ENCODE data around the gene ATP6V1B1. TPM values are rescaled to one million over a fixed set of nuclear protein-coding genes. Genes with fewer than 3 reads are reported as not detected.

Gene ATP6V1B1
- total RNA-seq, 1 experiment from 2014 or later = 0.40 TPM

DNA sequence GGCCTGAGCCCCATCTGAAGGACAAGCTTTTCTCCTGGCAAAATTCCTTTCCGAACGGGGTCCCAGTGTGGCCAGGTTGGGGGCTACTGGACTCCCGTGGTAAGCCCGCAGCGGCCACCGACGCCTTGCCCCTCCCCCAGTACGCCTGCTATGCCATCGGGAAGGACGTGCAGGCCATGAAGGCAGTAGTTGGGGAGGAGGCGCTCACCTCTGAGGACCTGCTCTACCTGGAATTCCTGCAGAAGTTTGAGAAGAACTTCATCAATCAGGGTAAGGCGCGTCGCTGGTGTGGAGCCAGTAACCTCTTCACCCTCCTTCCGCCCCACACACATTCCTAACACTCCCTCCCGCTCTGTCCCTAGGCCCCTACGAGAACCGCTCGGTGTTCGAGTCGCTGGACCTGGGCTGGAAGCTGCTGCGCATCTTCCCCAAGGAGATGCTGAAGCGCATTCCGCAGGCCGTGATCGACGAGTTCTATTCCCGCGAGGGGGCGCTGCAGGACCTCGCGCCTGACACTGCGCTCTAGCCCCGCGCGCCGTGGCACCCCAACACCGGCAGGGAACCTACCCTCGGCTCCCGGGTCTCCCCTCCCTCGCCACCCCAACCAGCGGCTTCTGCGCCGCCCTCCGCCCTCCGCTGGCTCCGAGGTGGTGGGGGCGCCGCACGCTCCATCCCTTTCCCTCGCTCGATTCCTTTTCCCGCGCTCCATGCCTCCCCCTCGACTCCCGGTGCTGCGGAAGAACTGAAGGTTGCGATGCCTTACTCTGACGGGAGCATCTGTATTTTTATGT is 29.1 kb downstream of the ATP6V1B1 start:
- peak; percentile 75 for DNase-seq (ENCODE audit: low read depth)

DNA sequence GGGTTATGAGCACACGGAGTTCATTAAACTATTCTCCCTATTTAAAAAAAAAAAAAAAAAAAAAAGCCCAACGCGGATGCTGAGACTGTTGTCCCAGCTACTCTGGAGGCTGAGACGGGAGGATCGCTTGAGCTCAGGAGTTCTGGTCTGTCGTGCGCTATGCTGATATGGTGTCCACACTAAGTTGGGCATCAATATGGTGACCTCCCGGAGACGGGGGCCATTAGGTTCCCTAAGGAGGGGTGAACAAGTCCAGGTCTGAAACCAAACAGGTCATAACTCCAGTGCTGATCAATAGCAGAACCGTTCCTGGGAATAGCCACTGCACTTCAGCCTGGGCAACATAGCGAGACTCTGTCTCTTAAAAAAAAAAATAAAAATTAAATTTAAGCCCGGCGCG is 29.8 kb downstream of the ATP6V1B1 start:
- no peak for DNase-seq (ENCODE audit: low read depth)

DNA sequence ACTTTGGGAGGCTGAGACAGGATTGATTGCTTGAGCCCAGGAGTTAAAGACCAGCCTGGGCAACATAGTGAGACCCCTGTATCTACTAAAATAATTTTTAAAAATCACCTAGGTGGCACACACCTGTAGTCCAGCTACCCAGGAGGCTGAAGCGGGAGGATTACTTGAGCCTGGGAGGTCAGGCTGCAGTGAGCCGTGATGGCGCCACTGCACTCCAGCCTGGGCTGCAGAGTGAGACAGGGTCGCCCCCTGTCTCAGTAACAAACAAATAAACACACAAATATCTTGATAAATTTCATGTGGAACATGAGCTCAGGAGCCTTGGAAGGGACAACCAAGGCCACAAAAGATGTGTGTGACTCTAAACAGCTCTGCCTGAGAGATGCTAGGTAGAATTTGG is 31.0 kb downstream of the ATP6V1B1 start:
- DNase-seq (ENCODE audit: low read depth) = no peak

DNA sequence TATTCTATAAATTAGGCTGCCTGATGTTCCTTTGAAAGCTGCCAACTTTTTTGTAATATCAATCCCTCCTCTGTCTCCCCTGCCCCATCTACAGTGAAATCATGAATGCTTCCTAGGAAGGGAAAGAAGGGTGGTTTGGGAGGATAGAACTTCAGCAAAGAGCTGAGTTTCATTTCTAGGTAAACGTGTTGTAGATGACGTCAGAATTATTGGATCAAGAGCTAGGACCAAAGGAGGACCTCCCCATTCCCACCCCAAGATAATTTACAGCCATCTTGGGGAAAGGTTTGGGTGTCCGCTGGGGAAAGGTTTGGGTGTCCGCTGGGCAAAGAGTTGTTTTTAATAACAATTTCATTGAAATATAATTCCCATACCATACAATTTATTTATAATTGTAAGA is 31.5 kb downstream of the ATP6V1B1 start:
- no peak for DNase-seq (ENCODE audit: low read depth)

DNA sequence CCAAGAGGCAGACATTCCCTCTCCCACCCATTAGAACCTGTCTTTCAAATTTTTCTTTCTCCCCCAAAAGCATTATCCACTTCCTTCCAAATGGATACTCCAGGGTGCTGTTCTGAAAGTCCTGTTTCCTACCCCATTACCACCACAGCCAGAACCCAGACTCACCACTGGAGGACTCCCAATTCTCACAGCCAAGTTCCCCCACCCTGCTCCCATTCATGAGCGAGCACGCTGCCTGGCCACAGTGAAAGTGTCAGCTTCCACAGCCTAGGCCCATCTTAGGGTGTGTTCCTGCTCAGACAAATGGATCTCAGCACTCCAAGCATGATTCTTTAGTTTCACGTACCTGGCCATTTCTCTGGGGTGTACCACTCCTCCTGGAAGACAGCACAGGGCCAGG is 38.9 kb downstream of the ATP6V1B1 start:
- DNase-seq (ENCODE audit: low read depth) = no peak

DNA sequence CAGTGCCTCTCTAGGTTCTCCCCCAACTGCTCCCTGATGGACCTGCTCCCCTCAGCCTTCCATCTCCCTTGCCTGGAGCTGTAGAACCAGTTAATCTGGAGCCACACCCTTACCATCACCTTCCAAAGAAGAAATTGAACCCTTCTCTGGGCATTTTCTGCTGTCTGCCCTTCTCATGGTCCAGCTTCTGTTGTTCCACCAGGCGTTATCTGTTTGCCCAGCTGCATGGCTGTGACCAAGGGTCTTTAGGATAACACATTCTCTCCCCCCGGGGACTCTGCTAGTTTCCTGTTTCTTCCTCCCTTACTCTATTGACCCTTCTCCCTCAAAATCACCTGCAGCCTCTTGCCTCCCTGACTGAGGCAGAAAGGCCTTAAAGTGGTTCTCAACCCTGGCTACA is 39.5 kb downstream of the ATP6V1B1 start:
- no peak for DNase-seq (ENCODE audit: low read depth)

DNA sequence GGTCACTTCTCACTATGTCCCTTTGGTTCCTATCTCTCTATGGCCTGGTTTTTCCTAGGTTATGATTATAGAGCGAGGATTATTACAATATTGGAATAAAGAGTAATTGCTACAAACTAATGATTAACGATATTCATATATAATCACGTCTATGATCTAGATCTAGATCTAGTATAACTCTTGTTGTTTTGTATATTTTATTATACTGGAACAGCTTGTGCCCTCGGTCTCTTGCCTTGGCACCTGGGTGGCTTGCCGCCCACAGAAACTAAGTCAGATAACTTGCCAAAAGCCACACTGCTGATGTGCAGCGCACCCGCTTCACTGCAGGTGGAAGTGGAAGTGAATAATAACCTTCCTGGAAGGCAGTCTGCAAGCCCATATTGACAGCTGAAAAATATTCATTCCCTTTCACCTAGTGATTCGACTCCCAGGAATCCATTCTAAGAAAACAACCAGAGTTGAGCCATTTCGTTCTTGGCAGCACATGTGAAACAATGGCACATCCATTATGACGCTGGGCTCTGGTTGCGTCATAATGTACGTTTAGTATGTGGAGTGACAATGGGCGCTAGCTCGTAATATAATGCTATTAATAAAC is 42.0 kb downstream of the ATP6V1B1 start:
- DNase-seq (ENCODE audit: low read depth) = peak; percentile 67

DNA sequence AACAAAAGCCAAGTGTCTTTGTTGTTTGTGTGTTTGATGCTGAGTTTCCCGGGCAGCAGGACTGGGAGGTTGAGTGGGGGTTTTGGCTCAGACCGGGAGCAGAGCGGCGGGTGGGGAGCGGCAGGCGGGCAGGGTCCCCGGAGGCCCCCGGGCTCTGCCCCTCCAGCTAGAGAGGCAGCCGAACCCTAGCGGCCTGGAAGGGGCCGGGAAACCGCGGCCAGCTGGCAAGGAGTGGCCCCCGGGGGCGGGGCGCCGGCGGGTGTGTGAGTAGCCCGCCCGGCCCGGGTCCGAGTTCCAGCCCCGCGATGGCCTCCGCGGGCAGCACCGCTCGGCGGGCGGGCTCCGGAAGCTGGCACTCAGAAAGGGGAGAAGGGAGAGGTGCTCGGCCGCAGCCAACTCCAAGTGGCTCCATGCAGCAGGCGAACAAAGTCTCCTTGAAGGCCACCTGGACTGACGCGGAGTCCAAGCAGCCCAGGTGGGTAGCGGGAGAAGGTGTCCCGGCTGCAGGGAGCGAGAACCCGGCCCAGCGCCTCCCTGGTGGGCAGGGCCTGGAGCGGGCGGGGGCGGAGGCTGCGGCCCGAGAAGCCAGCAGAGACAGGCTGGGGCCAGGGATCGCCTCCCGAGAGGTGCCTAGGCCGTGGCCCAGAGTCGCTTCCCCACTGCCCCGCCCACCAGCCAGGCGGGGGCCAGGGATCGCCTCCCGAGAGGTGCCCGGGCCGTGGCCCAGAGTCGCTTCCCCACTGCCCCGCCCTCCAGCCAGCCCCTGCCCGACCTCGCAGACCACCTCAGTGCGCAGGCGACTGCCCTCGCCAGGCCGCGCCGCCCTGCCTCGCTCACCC is 42.9 kb downstream of the ATP6V1B1 start, which contains the start of gene ANKRD53:
Gene ANKRD53, plus strand, starts transcription at position 290 of the 839 bp plus-strand sequence. Its CDS starts 16 bp downstream, at position 306.
- peak; percentile 39 for DNase-seq (ENCODE audit: low read depth)

DNA sequence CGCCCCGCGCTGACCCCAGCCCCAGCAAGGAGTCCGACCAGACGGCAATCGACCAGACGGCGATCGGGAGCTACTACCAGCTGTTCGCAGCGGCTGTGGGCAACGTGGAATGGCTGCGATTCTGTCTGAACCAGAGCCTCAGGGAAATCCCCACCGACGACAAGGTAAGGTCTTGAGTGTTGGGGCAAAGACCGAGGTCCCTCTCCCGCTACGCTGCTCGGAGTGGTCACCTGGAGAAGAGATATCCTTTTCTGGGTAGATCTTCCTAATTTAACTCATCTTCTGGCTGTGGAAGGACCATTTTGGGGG is 43.4 kb downstream of the ATP6V1B1 start:
- no peak for DNase-seq (ENCODE audit: low read depth)

DNA sequence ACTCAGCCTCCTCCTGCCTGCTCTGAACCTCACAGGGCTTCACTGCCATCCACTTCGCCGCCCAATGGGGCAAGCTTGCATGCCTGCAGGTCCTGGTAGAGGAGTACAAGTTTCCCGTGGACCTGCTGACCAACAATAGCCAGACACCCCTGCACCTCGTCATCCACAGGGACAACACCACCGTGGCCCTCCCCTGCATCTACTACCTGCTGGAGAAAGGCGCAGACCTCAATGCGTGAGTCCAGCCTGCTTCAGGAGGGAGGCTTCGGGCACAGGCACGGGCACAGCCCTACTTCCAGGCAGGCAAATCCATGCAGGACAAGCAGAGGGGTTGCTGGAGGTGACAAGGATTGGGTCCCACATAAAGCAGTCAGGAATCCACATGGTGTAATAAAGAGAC is 43.9 kb downstream of the ATP6V1B1 start:
- DNase-seq (ENCODE audit: low read depth) = no peak

DNA sequence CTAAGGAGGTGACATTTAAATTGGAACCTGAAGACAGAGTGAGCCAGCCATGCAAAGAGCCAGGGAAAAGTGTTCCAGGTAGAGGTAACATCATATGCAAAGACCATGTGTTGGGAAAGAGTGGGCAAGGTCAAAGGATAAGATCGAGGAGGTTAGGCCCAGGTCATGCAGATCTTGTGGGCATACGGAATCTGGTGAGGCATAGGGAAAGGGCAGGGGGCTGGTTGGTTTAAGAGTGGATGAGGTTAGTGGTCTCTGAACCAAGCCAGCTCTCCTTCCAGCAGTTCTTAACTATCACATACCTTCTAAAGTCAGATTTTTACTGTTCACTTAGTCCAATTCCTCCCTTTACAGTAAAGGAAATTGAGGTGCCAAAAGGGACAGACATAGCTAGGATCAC is 45.7 kb downstream of the ATP6V1B1 start:
- no peak for DNase-seq (ENCODE audit: low read depth)

DNA sequence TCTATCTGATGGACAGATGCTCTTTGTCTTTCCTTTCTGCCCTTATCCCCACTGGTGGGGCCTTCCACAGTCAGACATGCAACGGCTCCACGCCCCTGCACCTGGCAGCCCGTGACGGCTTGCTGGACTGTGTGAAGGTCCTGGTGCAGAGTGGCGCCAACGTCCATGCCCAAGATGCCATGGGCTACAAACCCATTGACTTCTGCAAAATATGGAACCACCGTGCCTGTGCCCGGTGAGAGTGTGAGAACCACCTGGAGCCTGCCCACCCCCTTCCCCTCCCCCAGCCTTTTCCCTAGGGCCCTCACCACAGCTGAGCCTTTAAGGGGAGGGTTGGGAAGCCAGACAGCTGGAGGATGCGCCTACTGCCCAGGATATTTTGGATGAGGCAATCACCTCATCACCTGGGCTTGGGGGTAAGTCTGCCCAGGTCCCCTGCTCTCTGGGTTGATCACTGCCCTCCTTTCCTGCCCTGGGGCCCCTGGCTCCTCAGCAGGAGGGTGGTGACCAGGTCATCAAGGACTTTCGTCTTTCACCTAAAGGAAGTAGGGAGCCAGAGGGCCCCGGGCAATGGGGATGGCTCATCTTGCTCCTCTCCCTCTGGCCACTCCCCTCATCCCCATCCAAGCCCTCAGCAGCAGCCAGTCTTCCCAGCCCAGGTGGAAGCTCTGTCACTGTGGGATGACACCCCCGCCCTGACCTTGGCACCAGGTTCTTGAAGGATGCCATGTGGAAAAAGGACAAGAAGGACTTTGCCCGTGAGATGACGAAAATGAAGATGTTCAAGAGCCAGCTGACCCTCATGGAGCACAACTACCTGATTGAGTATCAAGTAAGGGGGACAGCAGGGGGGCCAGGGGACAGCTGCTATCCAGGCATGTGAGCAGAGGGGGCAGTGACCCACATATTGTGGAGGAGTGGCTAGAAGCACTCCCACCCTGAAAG is 46.4 kb downstream of the ATP6V1B1 start:
- no peak for DNase-seq (ENCODE audit: low read depth)

DNA sequence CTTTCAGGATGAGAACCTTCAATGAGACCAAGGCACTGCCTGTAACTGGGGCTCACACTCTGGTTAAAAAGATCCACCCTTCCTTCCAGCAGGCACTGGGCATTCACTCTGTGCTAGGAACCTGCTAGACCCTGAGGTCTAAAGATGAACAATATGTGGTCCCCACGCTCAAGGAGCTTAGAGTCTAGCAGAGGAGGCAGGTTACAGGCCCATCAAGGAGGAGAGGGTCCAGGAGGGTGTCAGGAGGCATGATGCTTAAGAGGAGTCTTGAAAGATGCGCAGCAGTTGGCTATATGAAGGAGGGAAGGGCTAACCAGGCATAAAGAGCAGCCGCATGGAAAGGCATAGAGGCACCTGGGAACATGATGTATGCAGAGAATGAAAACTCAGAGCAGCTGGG is 47.3 kb downstream of the ATP6V1B1 start:
- DNase-seq (ENCODE audit: low read depth) = no peak

DNA sequence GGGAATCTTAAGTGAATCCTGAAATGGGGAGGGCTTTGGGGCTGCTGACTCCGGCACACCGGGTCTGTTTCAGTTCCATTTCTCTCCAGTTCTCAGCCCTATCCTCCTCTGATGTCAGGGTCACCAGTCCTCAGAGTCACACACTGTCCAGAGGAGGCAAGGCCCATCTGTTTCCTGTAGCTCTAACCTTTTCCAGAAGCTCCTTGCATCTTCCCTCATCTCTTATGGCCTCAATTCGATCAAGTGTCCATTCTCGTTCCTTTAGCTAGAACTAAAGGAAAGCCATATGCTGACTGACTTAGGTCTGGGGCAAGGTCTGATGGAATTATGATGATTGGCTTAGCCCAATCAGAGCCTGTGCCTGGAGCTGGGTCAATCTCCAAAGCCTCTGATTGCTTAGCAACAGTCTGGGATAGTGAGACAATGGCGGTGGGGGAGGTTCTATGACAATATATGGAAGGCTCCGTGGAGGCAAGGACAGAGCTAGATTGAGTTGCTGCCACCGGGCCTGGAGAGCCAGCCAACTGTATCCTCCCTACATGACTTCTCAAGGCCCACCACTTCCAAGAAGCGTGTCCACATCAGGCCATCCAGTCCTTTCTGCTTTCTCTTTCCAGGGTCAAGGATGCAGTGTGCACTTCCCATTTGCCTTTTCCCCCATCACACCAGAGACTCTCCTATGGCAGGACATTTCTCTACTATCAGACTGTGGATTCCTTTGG is 48.0 kb downstream of the ATP6V1B1 start:
- DNase-seq (ENCODE audit: low read depth) = no peak

DNA sequence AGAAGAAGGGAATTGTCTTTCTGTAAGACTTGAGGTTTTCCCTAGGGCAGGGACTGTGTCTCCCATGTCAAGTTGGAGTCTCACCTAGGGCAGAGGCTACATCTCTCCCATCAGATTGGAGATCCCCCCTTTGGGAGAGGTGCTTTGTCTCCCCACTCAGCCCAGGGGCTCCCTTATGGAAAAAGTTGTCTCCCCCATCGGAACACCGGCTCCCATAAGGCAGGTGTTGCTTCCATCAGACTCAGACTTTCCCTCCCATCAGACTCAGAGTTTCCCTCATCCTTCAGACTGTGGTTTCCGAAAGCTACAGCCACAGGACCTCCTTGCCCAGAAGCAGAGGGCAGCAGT is 48.5 kb downstream of the ATP6V1B1 start:
- DNase-seq (ENCODE audit: low read depth) = no peak

DNA sequence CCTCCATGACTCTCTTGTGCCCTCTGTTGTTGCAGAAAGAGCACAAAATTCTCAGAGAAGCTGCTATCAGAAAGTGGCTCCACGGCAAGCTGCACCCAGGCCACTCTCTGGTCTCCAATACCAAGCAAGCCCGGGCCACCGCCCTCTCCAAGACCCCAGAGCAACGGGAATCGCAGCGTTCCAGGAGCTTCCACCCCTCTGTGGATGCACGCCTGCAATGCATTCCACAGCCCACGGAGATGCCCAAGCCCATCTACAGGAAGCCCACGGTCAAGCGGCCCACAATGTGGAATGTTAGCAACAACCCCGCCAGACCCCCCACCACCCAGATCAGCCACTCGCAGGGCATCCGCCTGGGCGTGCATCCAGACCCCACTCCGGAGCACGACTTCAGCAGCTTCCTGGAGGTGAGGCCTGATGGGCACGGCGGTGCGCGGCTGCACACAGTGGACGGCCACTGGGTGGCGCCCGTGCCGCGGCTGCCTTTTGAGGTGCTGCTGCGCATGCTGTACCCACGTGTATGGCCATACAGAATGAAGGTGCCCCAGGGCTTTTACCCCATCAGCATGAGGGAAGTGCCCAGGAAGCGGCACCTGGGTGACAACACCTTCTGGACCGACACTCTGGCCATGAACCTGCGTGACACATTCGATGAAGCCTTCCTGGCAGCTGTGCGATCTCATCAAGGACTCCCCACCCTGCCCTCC is 49.0 kb downstream of the ATP6V1B1 start:
- peak; percentile 73 for DNase-seq (ENCODE audit: low read depth)

DNA sequence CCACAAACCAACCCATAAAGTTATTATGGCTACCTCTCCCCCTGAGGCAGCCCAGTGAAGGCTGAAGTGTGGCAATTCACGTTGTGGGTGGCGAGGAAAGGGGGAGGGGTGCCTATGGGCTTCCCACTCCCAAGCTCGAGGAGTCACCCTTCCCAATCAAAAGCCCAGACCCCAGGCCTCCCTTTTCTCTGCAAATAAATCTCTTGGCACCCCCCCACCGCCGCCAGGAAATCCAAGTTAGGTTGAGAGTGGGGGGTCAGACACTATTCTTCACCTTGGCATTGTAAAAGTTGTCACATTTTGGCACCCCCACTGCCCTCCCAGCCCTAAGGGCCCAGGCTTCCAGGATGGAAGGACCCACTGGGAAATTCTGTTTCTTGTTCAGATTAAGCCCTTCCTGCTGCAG is 49.6 kb downstream of the ATP6V1B1 start:
- no peak for DNase-seq (ENCODE audit: low read depth)

DNA sequence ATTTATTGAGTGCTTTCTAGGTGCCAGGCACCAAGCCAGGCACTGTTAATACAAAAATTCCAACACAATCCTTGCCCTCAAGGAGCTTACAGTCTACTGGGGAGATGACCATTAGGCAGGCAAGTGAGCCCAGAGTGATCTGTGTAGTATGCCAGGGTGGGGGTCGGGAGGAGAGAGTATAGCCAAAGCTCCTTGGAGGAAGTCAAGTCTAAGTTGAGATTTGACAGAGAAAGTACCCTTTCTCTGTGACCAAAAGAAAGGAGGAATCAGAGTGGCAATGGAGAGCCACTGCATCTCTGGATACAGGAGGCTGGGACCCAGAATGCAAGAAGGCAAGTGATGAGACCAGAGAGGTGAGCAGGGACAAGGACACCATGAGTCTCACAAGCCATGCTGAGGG is 50.3 kb downstream of the ATP6V1B1 start:
- DNase-seq (ENCODE audit: low read depth) = no peak

DNA sequence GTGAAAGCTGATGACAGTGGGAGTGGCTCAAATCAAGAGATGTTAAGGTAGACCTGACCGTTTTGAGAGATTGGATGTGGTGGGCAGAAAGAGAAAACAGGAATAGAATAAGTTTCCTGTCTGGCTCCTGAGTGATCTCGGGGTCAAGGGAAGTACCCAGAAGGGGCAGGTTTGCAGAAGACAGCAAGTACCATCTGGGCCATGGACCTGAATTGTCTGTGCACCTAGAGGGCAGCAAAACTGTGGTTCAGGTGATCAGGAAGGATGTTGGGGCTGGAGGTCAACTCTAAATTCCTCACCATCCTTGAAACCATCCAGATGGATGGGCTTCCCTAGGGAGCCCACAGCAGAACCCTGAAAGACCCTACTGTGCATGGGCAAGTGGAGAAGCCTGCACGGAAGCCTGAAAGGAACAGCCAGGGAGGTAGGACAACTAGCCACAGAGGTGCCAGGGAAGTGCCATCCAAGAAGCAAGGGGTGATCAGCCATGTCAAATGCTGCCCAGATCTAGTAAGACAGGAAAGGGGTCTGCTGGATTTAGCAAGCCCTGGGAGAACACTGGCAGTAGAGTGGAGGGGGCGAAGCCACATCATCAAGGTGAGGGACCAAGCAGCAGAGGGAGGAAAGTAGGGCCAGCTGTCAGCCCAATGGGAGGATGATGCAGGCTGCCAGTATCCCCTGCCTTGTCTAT is 50.9 kb downstream of the ATP6V1B1 start:
- no peak for DNase-seq (ENCODE audit: low read depth)

DNA sequence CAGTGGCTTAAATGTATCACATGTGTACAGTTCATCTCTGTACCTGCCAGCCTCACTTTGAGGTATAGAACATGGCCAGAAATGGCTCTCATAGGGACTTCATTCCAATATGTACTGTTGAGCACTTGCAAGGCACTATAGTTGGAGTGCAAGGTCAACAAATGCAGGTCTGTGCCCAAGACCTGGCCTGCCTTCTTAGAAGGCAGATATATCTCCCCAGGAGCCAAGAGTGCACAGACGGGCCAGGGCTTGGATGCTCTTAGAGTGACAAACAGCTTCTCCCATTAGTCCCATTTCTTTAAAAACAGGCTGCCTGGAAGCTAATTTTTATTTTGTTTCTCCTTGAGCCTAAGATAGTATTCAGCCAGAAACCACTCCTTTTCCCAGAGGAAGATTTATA is 51.7 kb downstream of the ATP6V1B1 start:
- DNase-seq (ENCODE audit: low read depth) = no peak
